HG02885 (cell line): Measurements from ENCODE around the gene STK32C.
"Not testable (repeated sequence)": the region's sequence is repeated elsewhere in the genome, so short reads cannot be mapped to it uniquely, and the experiment has no call there.

Experiments
- ATAC-seq: cut with Tn5 transposase; IDR thresholded peaks from one replicate; pipeline ENCODE4 v1.9.1; 2021; ENCODE audit warnings: mild to moderate bottlenecking; ENCODE audit not compliant: unreplicated experiment, poor library complexity

The STK32C gene

GRCh38 chr10:132270256-132270655 lies 37.5 kb downstream of the STK32C start:
- no peak for ATAC-seq

GRCh38 chr10:132269266-132270230 lies 38.2 kb downstream of the STK32C start:
- ATAC-seq, result no peak

GRCh38 chr10:132267916-132268315 lies 39.8 kb downstream of the STK32C start:
- ATAC-seq, result not testable (repeated sequence)

GRCh38 chr10:132266594-132267161 lies 41.1 kb downstream of the STK32C start:
- no peak for ATAC-seq

GRCh38 chr10:132265890-132266496 lies 41.8 kb downstream of the STK32C start:
- no peak for ATAC-seq

- no peak for ATAC-seq
Measured at GRCh38 chr10:132264966-132265889, 42.5 kb downstream of the STK32C start.

- ATAC-seq, result no peak
Measured at GRCh38 chr10:132264306-132264950, 43.3 kb downstream of the STK32C start.

GRCh38 chr10:132263866-132264265 lies 43.9 kb downstream of the STK32C start:
- ATAC-seq, result no peak

GRCh38 chr10:132259702-132260482 lies 47.9 kb downstream of the STK32C start:
- no peak for ATAC-seq

GRCh38 chr10:132258423-132258822 lies 49.3 kb downstream of the STK32C start:
- ATAC-seq, result no peak

- no peak for ATAC-seq
Measured at GRCh38 chr10:132257907-132258306, 49.8 kb downstream of the STK32C start.

- no peak for ATAC-seq
Measured at GRCh38 chr10:132257271-132257670, 50.5 kb downstream of the STK32C start.

- ATAC-seq, result no peak
Measured at GRCh38 chr10:132256866-132257265, 50.9 kb downstream of the STK32C start.

- ATAC-seq, result no peak
Measured at GRCh38 chr10:132255489-132256344, 52.0 kb downstream of the STK32C start.

GRCh38 chr10:132254841-132255240 lies 52.9 kb downstream of the STK32C start:
- ATAC-seq, result no peak

- no peak for ATAC-seq
Measured at GRCh38 chr10:132253092-132253687, 54.6 kb downstream of the STK32C start.

- ATAC-seq, result no peak
Measured at GRCh38 chr10:132252412-132252811, 55.3 kb downstream of the STK32C start.

GRCh38 chr10:132251928-132252327 lies 55.8 kb downstream of the STK32C start:
- ATAC-seq, result no peak
